Inferior parietal cortex (tissue), 1 donor: ENCODE results near the gene FCRLB.
"Not testable (repeated sequence)": the region's sequence is repeated elsewhere in the genome, so short reads cannot be mapped to it uniquely, and the experiment has no call there.

Source experiments
- DNase-seq: peaks from one replicate; pipeline ENCODE4 v3.0.0-alpha.2; 2016; ENCODE audit errors: extremely low spot score

FCRLB gene

GRCh38 chr1:161739865-161740566 is 18.7 kb downstream of the FCRLB start:
- DNase-seq: no peak

- DNase-seq: no peak
These were observed 19.6 kb downstream of the FCRLB start for GRCh38 chr1:161740921-161741320.

GRCh38 chr1:161743231-161743630 is 21.9 kb downstream of the FCRLB start:
- no peak for DNase-seq

- no peak for DNase-seq
These were observed 26.5 kb downstream of the FCRLB start for GRCh38 chr1:161747801-161748200.

- peak; percentile 92 for DNase-seq
These were observed 28.4 kb downstream of the FCRLB start, which contains the start of gene DUSP12 for GRCh38 chr1:161749509-161750407. Gene DUSP12, plus strand, starts transcription at chr1:161749786. Its CDS starts 16 bp downstream, at chr1:161749802.

- DNase-seq: no peak
These were observed 42.3 kb downstream of the FCRLB start for GRCh38 chr1:161763522-161764098.

GRCh38 chr1:161766102-161766981 is 45.0 kb downstream of the FCRLB start, which contains the start of gene ATF6:
Gene ATF6, plus strand, starts transcription at chr1:161766320. Its CDS starts 41 bp downstream, at chr1:161766361.
- DNase-seq: peak; percentile 88

- no peak for DNase-seq
These were observed 47.1 kb downstream of the FCRLB start for GRCh38 chr1:161768461-161768860.

GRCh38 chr1:161768986-161769672 is 47.8 kb downstream of the FCRLB start:
- DNase-seq: no peak

GRCh38 chr1:161769673-161770045 is 48.3 kb downstream of the FCRLB start:
- not testable (repeated sequence) for DNase-seq

- no peak for DNase-seq
These were observed 48.9 kb downstream of the FCRLB start for GRCh38 chr1:161770250-161770649.

GRCh38 chr1:161771161-161771560 is 49.8 kb downstream of the FCRLB start:
- no peak for DNase-seq

- DNase-seq: no peak
These were observed 50.6 kb downstream of the FCRLB start for GRCh38 chr1:161771973-161772372.

- no peak for DNase-seq
These were observed 51.1 kb downstream of the FCRLB start for GRCh38 chr1:161772397-161772796.

- no peak for DNase-seq
These were observed 52.4 kb downstream of the FCRLB start for GRCh38 chr1:161773791-161774190.

GRCh38 chr1:161777261-161777660 is 55.9 kb downstream of the FCRLB start:
- no peak for DNase-seq
